Activated T-helper 9 cell treated with anti-CD3 and anti-CD28 coated beads, Interleukin-2, amount 50 U/mL, for 16 hours (primary cell): Measurements from ENCODE around the gene LRRC10B.

Source experiments
- DNase-seq: peaks from one replicate; pipeline ENCODE4 v3.0.0-alpha.2; 2020; ENCODE audit warnings: low read depth

The LRRC10B gene

GRCh38 chr11:61509043-61510029 is 787 bp downstream of the LRRC10B start:
- DNase-seq, result peak; percentile 36

GRCh38 chr11:61510166-61510919 is 1.8 kb downstream of the LRRC10B start:
- DNase-seq, result no peak

DNA sequence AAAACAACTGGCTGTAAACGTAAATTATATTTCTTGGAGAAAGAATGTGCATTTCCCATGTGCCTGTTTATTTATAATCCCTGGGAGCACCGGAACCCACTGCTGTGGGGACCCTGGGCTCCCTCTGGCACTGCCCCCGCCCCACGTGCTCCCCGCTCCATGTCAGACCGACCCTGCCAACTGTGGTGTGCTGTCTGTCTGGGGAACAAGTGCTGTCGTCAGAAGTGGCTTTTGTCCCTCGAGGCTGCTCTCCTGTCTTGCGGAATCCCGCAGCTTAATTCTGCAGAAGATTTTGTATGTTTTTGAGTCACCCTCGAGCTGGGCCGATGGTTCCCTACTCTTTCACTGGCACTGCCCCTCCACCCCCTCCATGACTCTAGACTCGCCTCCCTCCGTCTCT is 2.4 kb downstream of the LRRC10B start:
- no peak for DNase-seq

DNA sequence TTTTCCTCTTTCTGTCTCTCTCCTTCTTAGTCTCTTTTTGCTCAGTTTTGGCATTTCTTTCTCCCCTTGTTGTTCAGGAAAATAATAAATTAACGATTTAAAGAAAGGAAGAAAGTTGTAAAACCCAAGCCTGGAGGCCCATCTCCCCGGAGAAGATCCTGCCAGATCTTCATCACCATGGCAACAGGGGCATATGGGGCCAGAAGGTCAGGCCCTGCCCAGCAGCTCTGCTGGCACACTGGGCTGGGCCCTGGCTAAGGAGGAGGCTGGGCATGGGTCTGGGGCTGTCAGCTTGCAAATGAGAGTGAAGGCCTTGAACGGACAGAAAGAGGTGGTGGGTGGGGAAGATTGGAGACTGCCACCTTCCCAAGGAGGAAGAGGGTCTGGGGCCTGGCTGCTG is 2.8 kb downstream of the LRRC10B start:
- DNase-seq, result no peak

GRCh38 chr11:61512435-61512834 is 3.9 kb downstream of the LRRC10B start:
- no peak for DNase-seq

GRCh38 chr11:61513143-61513765 is 4.7 kb downstream of the LRRC10B start:
- no peak for DNase-seq

DNA sequence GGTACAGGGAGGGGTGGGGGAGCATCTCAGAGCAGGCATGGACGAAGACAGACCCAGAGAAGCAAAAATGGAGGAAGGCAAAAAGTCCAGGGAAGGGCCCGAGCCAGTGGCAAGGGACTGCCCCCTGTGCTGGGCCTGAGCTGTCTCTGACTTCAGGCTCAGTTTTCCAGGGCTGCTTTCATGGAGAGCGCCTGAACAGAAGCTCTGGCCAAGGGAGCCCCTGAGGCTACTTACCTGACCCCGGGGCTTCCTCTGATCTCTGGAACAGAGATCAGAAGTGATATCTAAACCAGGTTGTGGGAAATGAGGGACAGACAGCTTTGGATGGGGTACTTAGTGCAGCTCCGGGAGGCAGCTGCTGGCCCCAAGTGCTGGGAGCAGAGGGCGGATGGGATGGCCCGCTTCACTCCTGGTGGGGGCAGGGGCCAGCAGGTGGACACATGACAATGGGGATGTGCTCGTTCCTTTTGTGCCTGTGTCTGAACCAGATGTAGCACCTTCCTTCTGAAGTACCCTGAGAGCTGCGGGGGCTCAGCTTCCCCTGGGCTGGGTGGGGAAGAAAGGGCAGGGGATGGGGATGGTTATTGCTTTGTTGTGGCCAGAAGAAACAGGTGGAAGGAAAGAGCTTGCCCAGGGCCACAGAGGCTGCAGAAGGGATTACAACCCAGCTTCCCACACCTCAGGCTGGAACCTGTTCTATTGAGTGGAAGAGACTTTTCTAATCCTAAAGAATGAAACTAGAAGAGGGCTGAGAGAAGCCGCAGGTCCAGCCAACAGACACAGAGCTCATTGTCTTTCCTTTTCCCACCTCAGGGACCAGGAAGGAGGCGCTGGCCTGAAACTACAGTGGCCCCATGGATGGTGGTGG is 5.7 kb downstream of the LRRC10B start:
- DNase-seq, result no peak

GRCh38 chr11:61515686-61516085 is 7.1 kb downstream of the LRRC10B start:
- no peak for DNase-seq

- DNase-seq, result no peak
These were observed 7.6 kb downstream of the LRRC10B start for GRCh38 chr11:61516191-61516590.

DNA sequence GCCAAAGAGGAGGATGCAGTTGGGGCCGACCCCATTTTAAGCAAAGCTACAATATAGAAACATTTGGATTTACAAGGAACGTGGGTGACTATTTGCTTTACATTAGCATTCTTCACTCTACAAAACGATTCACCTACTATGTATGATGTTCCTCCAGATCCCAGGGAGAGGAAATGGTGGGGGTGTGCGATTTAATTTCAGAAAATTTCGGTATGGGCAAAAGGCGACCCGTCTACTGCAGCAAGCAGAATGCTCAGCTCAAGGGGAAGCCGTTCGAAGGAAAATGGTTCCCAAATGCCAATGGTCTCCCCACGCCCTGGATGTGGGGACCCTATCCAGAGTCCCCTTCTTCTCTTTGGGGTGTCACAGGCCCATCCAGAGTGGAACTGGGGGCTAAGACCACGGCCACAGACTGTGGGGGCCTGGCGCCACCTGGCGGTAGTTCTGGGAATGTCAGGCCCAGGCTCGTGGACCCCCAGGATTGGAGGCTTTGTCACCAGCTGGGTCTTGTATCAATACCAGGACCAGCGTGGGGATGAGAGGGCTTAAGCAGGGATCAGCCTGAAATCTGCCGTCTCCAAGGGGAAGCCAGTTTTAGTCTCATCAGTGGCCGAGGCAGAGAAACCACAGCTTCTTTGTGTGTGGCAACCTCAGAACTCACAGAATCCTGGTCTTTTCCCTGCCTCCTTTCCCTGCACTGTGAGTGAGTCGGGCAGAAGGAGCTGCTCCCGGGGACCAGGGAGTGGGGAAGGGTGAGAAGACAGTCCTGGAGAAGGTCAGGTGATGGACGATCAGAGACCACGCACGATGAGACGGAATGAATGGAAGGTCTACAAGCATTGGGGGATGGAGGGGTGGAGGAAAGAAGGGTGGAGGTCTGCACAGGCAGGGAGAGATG is 8.4 kb downstream of the LRRC10B start:
- DNase-seq, result peak; percentile 33

DNA sequence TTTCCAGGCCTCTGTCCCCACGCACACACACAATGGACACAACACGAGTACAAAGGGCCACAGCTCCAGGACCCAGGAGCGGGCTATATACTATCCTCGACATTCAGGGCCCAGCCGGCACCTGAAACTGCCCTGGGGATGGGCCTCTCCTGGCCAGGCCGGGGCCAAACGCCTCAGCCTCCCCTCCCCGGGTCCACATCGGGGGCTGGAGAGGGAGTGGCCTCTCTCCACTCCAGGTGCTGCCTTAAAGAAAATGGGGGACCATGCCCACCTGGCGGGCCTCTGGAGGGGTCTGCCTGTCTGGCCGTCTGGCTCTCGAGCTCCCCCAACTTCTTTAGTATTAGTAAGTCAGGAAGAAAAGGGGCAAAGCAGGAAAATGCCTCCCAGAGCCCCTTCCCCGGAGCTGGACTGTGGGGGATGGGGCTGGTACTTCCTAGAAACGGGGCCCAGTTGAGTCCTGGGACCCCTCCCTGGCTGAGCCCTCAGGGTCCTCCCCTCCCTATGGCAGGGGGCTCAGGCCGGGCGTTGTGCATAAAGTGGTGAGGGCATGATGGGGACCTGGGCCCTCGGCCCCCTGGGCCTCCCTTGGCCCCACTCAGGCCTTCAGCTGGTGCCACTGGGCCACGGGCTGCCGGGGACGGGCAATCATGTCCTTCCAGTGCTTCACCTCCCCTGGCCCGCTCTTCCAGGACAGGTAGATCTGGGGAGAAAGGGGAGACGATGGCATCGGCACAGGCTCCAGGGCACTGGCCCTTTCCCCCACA is 9.7 kb downstream of the LRRC10B start:
- DNase-seq, result no peak

DNA sequence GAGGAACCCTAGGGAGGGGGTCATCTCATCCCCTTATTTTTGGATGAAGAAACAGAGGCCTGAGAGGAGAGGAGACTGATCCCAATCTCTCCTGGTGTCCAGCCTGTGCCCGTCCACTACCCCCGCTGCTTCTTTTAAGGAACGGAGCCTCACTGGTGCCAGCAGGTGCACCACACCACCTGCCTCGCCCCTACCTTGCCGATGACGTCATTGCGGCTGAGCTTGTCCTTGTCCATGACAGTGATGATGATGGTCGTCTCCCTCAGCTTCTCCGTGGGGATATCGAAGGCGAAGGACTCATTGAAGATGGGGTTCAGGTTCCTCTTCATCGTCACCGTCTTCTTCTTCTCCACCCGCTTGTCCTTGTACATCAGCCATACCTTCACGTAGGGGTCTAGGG is 14.3 kb downstream of the LRRC10B start:
- no peak for DNase-seq

- no peak for DNase-seq
These were observed 15.9 kb downstream of the LRRC10B start for GRCh38 chr11:61524446-61524845.

DNA sequence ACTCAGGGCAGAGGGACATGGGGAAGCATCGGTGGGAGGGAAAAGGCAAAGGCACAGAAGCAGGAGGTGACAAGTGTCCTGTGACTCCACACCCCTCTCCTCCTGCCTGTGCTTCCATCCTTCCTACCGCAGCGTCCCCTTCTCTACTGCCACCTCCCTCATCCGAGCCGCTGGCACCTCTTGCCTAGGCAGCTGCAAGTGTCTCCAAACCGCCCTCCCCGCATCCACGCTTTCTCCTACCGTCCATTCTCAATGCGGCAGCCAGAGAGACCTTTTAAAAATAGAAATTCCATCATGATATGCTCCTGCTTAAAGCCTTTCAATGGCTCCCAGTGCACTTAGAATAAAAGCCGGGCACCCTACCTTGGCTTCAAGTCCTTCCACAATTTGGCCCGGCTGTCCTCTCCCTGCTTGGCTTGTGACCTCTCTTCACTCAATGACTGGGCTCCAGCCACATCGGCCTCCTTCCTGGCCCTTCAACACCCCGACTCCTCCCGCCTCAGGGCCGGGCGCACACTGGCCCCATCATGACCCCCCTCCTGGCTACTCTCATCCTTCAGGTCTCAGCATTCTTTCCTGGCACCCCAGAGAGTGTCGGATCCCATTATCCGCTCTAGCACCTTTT is 16.5 kb downstream of the LRRC10B start:
- DNase-seq, result no peak

- no peak for DNase-seq
These were observed 17.7 kb downstream of the LRRC10B start for GRCh38 chr11:61526229-61526628.

- no peak for DNase-seq
These were observed 18.6 kb downstream of the LRRC10B start for GRCh38 chr11:61526956-61527731.

DNA sequence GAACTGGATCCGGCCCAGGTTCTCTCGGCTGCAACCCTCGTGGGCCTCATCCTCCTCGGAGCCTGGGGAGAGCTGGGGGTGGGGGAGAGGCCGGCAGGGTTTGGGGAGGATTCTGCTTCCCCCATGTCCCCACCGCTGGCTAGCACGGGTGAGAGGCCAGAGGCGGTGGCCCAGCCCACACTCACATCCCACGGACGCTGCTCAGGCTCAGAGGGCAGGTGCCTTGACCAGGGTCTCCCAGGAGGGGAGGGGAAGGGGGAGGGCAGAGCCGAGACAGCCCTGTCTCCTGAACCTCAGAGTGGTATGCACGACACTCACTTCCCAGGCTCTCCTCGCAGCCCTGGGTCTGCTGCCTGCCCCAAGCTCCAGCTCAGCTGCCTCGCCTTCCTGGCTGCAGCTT is 19.6 kb downstream of the LRRC10B start:
- no peak for DNase-seq

DNA sequence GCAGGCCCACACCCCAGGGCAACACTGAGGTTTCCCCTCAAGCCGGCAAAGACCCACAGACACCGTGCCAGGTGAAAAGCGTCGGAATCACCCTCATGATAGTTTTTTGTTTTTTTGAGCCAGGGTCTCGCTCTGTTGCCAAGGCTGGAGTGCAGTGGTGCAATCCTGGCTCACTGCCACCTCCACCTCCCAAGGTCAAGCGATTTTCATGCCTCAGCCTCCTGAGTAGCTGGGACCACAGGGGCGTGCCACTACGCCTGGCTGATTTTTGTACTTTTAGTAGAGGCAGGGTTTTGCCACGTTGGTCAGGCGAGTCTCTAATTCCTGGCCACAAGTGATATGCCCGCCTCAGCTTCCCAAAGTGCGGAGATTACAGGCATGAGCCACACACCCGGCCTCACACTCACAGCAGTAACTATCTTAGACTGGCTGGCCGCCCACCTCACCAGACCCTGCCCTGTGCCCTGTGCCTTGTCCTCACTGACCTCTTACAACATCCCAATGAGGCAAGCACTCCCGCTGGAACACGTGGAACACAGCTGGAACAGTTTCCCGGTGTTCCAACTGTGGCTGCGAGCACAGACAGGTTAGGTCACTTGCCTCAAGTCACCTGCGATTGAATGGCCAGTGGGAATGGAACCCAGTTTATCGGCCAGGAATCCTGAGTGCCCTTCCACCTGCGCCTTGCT is 21.1 kb downstream of the LRRC10B start:
- DNase-seq, result no peak
